BJ (cell line): ENCODE data around the gene NLGN1. TPM values are rescaled to one million over a fixed set of nuclear protein-coding genes. Genes with fewer than 3 reads are reported as not detected.
"Not testable (repeated sequence)": the region's sequence is repeated elsewhere in the genome, so short reads cannot be mapped to it uniquely, and the experiment has no call there.

Experiments
- CTCF ChIA-PET: fragments of 350-600 bp; formaldehyde crosslinking; extraction: SDS; loops from one replicate; lab custom pipeline; 2021; ENCODE audit warnings: antibody characterized with exemption, inconsistent platforms; lab: Yijun Ruan, JAX
- POLR2A ChIA-PET: fragments of 300-600 bp; sonication (Branson Sonifier 250); formaldehyde crosslinking; extraction: SDS; loops from one replicate; lab custom pipeline; 2021; ENCODE audit warnings: antibody characterized with exemption; lab: Charles Lee
- DNase-seq: peaks from one replicate; pipeline ENCODE4 v3.0.0-alpha.2; 2011; ENCODE audit warnings: low read depth
- H3K27me3 ChIP-seq: 2 replicates; pipeline ENCODE4 v1.6.0; 2011; ENCODE audit warnings: low read length; ENCODE audit not compliant: control insufficient read depth, insufficient read depth
- H3K36me3 ChIP-seq: 2 replicates; pipeline ENCODE4 v1.5.1; 2011; ENCODE audit warnings: low read length; ENCODE audit not compliant: control insufficient read depth, insufficient read depth
- H3K4me3 ChIP-seq: 2 replicates; pipeline ENCODE4 v1.5.1; 2011; ENCODE audit warnings: low read depth, mild to moderate bottlenecking, control low read depth, low read length
- polyA minus RNA-seq: library from RNA; depleted of rRNA, polyadenylated mRNA; stranded (reverse); fragments of >200 nt; gene quantifications from 2 replicates; pipeline ENCODE4 v1.2.3, GENCODE V29; 2011; rRNA and poly(A)+ RNA removed
- polyA plus RNA-seq: library from polyadenylated mRNA; depleted of rRNA; stranded (reverse); fragments of >200 nt; gene quantifications from 2 replicates; pipeline ENCODE4 v1.2.3, GENCODE V29; 2011; rRNA removed
- TF ChIP-seq, protein P1 (sequence below): IDR thresholded peaks from 2 replicates; pipeline ENCODE4 v1.5.1; 2011; ENCODE audit warnings: low read depth, mild to moderate bottlenecking, control low read depth, inconsistent platforms, low read length, moderate library complexity; ENCODE audit not compliant: insufficient read depth

Gene NLGN1
- 15.5 and 18.3 TPM in 2 replicates for polyA plus RNA-seq
- polyA minus RNA-seq, result 37.0 and 38.9 TPM in 2 replicates

DNA sequence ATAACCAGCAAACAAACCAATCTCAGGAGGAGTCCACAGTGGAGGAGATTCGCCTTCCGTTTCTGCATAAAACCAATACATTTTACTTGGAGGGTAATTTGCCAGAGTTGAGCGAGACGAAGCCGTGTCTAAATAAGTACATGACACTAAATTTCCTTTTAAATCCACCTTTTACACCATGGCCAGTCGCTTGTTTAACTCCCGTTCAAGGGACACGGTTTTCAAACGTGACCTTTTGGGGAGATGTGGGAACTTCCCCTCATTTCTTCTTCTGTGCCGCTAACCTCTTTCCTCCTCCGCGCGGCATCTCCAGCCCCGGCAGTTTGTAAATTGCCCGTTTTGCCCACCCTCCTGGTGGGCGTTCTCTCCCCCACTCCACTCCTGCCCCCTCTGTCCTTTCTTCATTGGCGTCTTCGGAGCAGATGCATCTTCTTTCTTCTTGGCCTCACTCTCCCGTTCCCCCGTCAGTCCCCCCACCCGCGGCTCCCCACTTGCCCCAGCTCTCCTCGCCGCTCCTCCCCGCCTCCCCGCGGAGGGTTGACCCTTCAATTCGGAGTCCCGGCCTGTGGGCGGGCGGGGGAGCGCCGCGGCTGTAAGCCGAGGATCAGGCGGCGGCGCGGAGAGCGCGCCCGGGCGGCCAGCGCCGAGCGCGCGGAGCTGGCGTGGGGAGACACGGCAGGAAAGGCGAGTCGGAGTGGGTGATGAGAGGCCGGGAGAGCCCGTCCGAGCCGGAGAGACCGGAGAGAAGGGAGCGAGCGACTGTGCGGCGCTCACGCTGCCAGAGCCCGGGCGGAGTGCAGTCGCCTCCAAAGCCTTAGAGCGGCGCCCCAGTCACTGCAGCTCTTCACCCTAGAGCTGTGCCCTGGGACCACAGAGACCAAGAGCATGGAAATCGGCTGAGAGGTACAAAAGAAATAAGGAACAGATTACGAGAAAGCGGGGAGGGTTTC, at the start of gene NLGN1:
TSS of gene NLGN1 (plus strand) at position 584 of the 950 bp plus-strand sequence.
- DNase-seq, result no peak
- TF ChIP-seq, protein P1, sequence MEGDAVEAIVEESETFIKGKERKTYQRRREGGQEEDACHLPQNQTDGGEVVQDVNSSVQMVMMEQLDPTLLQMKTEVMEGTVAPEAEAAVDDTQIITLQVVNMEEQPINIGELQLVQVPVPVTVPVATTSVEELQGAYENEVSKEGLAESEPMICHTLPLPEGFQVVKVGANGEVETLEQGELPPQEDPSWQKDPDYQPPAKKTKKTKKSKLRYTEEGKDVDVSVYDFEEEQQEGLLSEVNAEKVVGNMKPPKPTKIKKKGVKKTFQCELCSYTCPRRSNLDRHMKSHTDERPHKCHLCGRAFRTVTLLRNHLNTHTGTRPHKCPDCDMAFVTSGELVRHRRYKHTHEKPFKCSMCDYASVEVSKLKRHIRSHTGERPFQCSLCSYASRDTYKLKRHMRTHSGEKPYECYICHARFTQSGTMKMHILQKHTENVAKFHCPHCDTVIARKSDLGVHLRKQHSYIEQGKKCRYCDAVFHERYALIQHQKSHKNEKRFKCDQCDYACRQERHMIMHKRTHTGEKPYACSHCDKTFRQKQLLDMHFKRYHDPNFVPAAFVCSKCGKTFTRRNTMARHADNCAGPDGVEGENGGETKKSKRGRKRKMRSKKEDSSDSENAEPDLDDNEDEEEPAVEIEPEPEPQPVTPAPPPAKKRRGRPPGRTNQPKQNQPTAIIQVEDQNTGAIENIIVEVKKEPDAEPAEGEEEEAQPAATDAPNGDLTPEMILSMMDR, result peak; percentile 61
- H3K4me3 ChIP-seq, result peak within 1 kb of the TSS; percentile 95
- H3K36me3 ChIP-seq, result no peaks in the 10 kb centered on the region
- CTCF ChIA-PET, result interaction anchor here (1.1 kb wide), 1 partner anchor 26 kb away, joined by 3 read pairs; no protein-coding TSS in a partner anchor
- H3K27me3 ChIP-seq, result no peaks in the 10 kb centered on the region
- POLR2A ChIA-PET, result interaction anchor here (0.6 kb wide), 1 partner anchor 704 kb away, joined by 9 read pairs; no protein-coding TSS in a partner anchor

DNA sequence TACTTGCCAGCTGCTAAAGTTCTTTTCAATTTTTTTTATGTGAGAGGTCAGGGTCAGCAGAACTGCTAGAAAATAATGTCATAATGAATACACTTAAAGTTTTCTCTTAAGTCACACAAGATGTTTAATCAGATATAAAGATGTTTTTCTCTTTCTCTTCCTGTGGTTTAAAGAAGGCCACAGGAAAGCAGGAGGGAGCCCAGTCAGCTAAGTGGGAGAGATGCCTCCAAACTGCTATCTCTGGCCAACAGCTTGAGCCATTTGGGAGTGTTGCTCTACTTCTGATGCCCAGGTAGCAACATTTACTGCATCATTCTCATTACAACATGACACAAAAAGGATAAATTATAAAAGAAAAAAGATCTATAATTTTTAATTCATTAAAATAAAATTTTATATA, 45.7 kb upstream of the NLGN1 start:
- no peak for DNase-seq
- TF ChIP-seq, protein P1, result no peak
- no peak overlapping the region for H3K4me3 ChIP-seq
- no peaks in the 10 kb centered on the region for H3K36me3 ChIP-seq
- no peaks in the 10 kb centered on the region for H3K27me3 ChIP-seq
- POLR2A ChIA-PET, result no interaction called here
- CTCF ChIA-PET, result no interaction called here

DNA sequence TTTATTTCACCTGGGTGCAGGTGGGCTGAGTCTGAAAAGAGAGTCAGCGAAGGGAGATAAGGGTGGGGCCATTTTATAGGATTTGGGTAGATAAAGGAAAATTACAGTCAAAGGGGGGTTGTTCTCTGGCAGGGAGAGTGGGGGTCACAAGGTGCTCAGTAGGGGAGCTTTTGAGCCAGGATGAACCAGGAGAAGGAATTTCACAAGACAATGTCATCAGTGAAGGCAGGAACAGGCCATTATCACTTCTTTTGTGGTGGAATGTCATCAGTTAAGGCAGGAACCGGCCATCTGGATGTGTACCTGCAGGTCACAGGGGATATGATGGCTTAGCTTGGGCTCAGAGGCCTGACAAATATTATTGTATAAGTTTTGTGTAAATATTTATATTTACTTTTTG, 44.4 kb upstream of the NLGN1 start:
- CTCF ChIA-PET, H3K27me3 ChIP-seq, POLR2A ChIA-PET, DNase-seq, H3K4me3 ChIP-seq, H3K36me3 ChIP-seq: not testable (repeated sequence)

DNA sequence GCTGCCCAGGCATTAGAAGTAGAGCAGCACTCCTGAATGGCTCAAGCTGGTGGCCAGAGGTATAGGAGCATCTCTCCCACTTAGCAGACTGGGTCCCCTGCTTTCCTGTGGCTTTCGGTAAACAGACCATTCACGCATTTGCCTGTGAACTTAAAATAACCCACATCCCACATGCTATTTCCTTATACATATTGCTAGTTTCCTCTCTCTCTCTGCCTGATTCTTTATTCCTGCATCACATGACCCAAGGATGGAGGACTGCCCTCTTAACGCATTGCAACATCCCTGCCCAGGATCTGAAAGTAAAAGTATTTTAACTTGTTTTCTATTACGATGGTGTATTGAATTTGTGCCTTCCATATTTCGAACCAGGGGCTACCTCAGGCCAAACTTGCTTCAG, 43.4 kb upstream of the NLGN1 start:
- ChIA-PET CTCF (no interaction called here), POLR2A (no interaction called here)
- Histone ChIP-seq H3K4me3 (no peak overlapping the region), H3K36me3 (no peaks in the 10 kb centered on the region), H3K27me3 (no peaks in the 10 kb centered on the region)
- no peak for DNase-seq
- TF ChIP-seq, protein P1, result no peak

DNA sequence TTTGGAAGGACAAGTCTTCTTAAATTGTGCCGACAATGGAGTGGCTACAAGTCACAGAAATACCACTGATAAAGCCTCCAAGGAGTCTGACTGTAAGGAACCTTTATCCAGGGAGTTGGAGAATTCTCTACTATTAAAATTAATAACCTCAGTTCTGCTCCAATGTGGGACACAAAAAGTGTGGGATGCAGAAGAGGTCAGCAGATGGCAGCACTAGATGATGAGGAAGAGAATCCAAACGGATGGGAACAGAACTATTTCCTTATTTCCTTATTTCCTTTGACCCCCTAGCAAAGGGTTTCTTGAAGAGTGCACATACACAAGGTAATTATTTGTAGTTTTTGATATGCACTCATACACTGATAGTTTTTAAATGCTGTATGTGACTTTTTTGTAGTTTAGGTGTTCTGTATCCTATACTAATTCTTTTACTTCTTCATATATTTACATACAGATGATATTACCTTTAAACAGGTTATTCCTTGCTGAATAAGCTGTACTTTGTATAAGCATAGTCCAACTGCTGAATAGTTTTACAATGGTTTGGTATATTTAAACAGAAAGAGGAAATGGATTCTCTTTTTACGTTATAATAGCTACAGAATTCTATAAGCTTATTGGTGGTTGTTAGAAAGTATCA, 25.6 kb upstream of the NLGN1 start:
- H3K36me3 ChIP-seq, result no peaks in the 10 kb centered on the region
- TF ChIP-seq, protein P1, result peak; percentile 75
- ChIA-PET CTCF (interaction anchor here (0.8 to 2.6 kb wide), 8 partner anchors 9 to 182 kb away, joined by 3 to 10 read pairs (median 4); no protein-coding TSS in a partner anchor), POLR2A (no interaction called here)
- H3K27me3 ChIP-seq, result no peaks in the 10 kb centered on the region
- no peak for DNase-seq
- no peak overlapping the region for H3K4me3 ChIP-seq
